ENCODE measurements around the gene LONP2. TPM values are rescaled to one million over a fixed set of nuclear protein-coding genes. Genes with fewer than 3 reads are reported as not detected.

The LONP2 gene
- total and polyA plus RNA-seq, 3 donors from 2014 or later, result 36.4 to 51.7 (median 51.1) TPM

- Histone ChIP-seq H3K36me3 (ENCODE audit: low read depth, missing control alignments) (no peaks in the 10 kb centered on the region), H3K9me3 (no peaks in the 10 kb centered on the region), H3K4me1 (no peaks in the 10 kb centered on the region), H3K27me3 (no peaks in the 10 kb centered on the region), H3K4me3 (no peak overlapping the region), H3K27ac (no peak overlapping the region)
- intact Hi-C loops (cut with DNase I; ENCODE audit: low total_unique reads), result no loop called here
- no peak for DNase-seq
- TF ChIP-seq CTCF (IDR thresholded peaks at IDR 0.05), result no peak
- TF ChIP-seq POLR2A (IDR thresholded peaks at IDR 0.05), result no peak
- WGBS, 2 donors, result 60 to 68% methylated on average over 6 of the region's 6 CpGs
Measured at GRCh38 chr16:48201515-48202201, 42.4 kb upstream of the LONP2 start.

- Histone ChIP-seq H3K4me3 (no peak overlapping the region), H3K27me3 (no peaks in the 10 kb centered on the region), H3K27ac (no peak overlapping the region), H3K9me3 (no peaks in the 10 kb centered on the region), H3K36me3 (ENCODE audit: low read depth, missing control alignments) (no peaks in the 10 kb centered on the region), H3K4me1 (no peaks in the 10 kb centered on the region)
- DNase-seq, result no peak
- TF ChIP-seq CTCF (IDR thresholded peaks at IDR 0.05) (no peak), POLR2A (IDR thresholded peaks at IDR 0.05) (no peak)
- intact Hi-C loops (cut with DNase I; ENCODE audit: low total_unique reads), result no loop called here
- 85 to 90% methylated on average over 8 of the region's 8 CpGs for WGBS, 2 donors
Measured at GRCh38 chr16:48203974-48204824, 39.9 kb upstream of the LONP2 start.

GRCh38 chr16:48204825-48205151 is 39.3 kb upstream of the LONP2 start:
- Histone ChIP-seq H3K9me3 (no peaks in the 10 kb centered on the region), H3K27me3 (no peaks in the 10 kb centered on the region), H3K36me3 (ENCODE audit: low read depth, missing control alignments) (no peaks in the 10 kb centered on the region), H3K4me1 (no peaks in the 10 kb centered on the region), H3K4me3 (no peak overlapping the region), H3K27ac (no peak overlapping the region)
- WGBS, 2 donors, result 84 to 88% methylated on average over 6 of the region's 6 CpGs
- DNase-seq, result no peak
- TF ChIP-seq POLR2A (IDR thresholded peaks at IDR 0.05) (no peak), CTCF (IDR thresholded peaks at IDR 0.05) (no peak)
- intact Hi-C loops (cut with DNase I; ENCODE audit: low total_unique reads), result no loop called here

GRCh38 chr16:48206594-48207242 is 37.4 kb upstream of the LONP2 start:
- H3K27me3 ChIP-seq, result no peaks in the 10 kb centered on the region
- no peak for TF ChIP-seq POLR2A (IDR thresholded peaks at IDR 0.05)
- TF ChIP-seq CTCF (IDR thresholded peaks at IDR 0.05), result no peak
- no peaks in the 10 kb centered on the region for H3K36me3 ChIP-seq (ENCODE audit: low read depth, missing control alignments)
- H3K9me3 ChIP-seq, result no peaks in the 10 kb centered on the region
- no peak for DNase-seq
- intact Hi-C loops (cut with DNase I; ENCODE audit: low total_unique reads), result no loop called here
- H3K27ac ChIP-seq, result no peak overlapping the region
- no peak overlapping the region for H3K4me3 ChIP-seq
- WGBS, 2 donors, result 67 to 77% methylated on average over 8 of the region's 8 CpGs
- H3K4me1 ChIP-seq, result no peaks in the 10 kb centered on the region
